HG02852 (cell line): ENCODE measurements around the gene CMKLR1.

ENCODE experiments used
- ATAC-seq: cut with Tn5 transposase; IDR thresholded peaks from one replicate; pipeline ENCODE4 v1.9.1; 2021; ENCODE audit warnings: mild to moderate bottlenecking, moderate library complexity; ENCODE audit not compliant: unreplicated experiment

Gene CMKLR1

GRCh38 chr12:108238474-108238873 is 100.6 kb downstream of the CMKLR1 start:
- no peak for ATAC-seq
